ENCODE measurements around the gene RAB6C.
A peak's percentile ranks its signal among the peaks of the same experiment; 100 is the strongest.
"Not testable (repeated sequence)": the region's sequence is repeated elsewhere in the genome, so short reads cannot be mapped to it uniquely, and the experiment has no call there.

RAB6C gene

GRCh38 chr2:129979629-129980155 is at the start of gene RAB6C:
Gene RAB6C, plus strand, starts transcription at chr2:129979666. Its CDS starts 450 bp downstream, at chr2:129980116.
- POLR2A ChIA-PET; CTCF ChIA-PET; DNase-seq (ENCODE audit: extremely low spot score): not testable (repeated sequence)

GRCh38 chr2:129930451-129930850 is 49.0 kb upstream of the RAB6C start:
- no peak for DNase-seq (ENCODE audit: extremely low spot score)
- TF ChIP-seq CTCF (IDR thresholded peaks at IDR 0.05; ENCODE audit: control extremely low read depth, extremely low read depth, low read depth, missing control alignments) = no peak
- ChIA-PET CTCF (no interaction called here), POLR2A (no interaction called here)

- CTCF ChIA-PET = interaction anchor here (0.6 kb wide), 1 partner anchor 830 kb away, joined by 3 read pairs; no protein-coding TSS in a partner anchor
These were observed 46.1 kb upstream of the RAB6C start for GRCh38 chr2:129933387-129933786.

GRCh38 chr2:129934044-129934822 is 45.2 kb upstream of the RAB6C start:
- DNase-seq (ENCODE audit: extremely low spot score) = no peak
- ChIA-PET CTCF (no interaction called here), POLR2A (no interaction called here)
- TF ChIP-seq CTCF (IDR thresholded peaks at IDR 0.05; ENCODE audit: control extremely low read depth, extremely low read depth, low read depth, missing control alignments) = no peak

More at GRCh38 chr2:129933387-129933786, 46.1 kb upstream of the RAB6C start:
- DNase-seq (ENCODE audit: extremely low spot score); POLR2A ChIA-PET: not testable (repeated sequence)

GRCh38 chr2:129935118-129935517 is 44.3 kb upstream of the RAB6C start:
- DNase-seq (ENCODE audit: extremely low spot score) = no peak
- TF ChIP-seq CTCF (IDR thresholded peaks at IDR 0.05; ENCODE audit: control extremely low read depth, extremely low read depth, low read depth, missing control alignments) = no peak
- ChIA-PET CTCF (no interaction called here), POLR2A (interaction anchor here (0.6 kb wide), 1 partner anchor 19 kb away, joined by 3 read pairs; no protein-coding TSS in a partner anchor)

- POLR2A ChIA-PET = no interaction called here
- CTCF ChIA-PET = no interaction called here
- TF ChIP-seq CTCF (IDR thresholded peaks at IDR 0.05; ENCODE audit: control extremely low read depth, extremely low read depth, low read depth, missing control alignments) = no peak
- DNase-seq (ENCODE audit: extremely low spot score) = peak; percentile 47
These were observed 43.0 kb upstream of the RAB6C start for GRCh38 chr2:129936334-129936934.

- CTCF ChIA-PET = interaction anchor here (1.5 kb wide), 1 partner anchor 11 kb away, joined by 3 read pairs; no protein-coding TSS in a partner anchor
- POLR2A ChIA-PET; DNase-seq (ENCODE audit: extremely low spot score): not testable (repeated sequence)
These were observed 40.5 kb upstream of the RAB6C start for GRCh38 chr2:129938850-129939471.

- DNase-seq (ENCODE audit: extremely low spot score); CTCF ChIA-PET; POLR2A ChIA-PET: not testable (repeated sequence)
These were observed 36.0 kb upstream of the RAB6C start for GRCh38 chr2:129943456-129943855.
